ENCODE data around the gene SREBF1.

- TF ChIP-seq CTCF (IDR thresholded peaks at IDR 0.05; ENCODE audit: control extremely low read depth in 1 of 3, insufficient read depth in 1 of 3, low read depth in 1 of 3, low read length in 3 of 3) (no peak), CEBPB (IDR thresholded peaks at IDR 0.05; ENCODE audit: low read depth, low read length) (no peak), TAF1 (IDR thresholded peaks at IDR 0.05; ENCODE audit: low read depth, low read length) (no peak), E2F6 (IDR thresholded peaks at IDR 0.05) (no peak), ATF3 (IDR thresholded peaks at IDR 0.05; ENCODE audit: insufficient read depth, low read depth, low read length) (no peak), MAX (IDR thresholded peaks at IDR 0.05) (no peak), POLR2A (IDR thresholded peaks at IDR 0.05; ENCODE audit: control extremely low read depth in 1 of 2, low read depth in 2 of 2, low read length in 2 of 2) (no peak), NANOG (IDR thresholded peaks at IDR 0.05; ENCODE audit: insufficient read depth, low read depth, low read length, poor library complexity, severe bottlenecking) (no peak), KDM1A (IDR thresholded peaks at IDR 0.05; ENCODE audit: borderline replicate concordance, low read length) (no peak), KDM5A (IDR thresholded peaks at IDR 0.05; ENCODE audit: low read length) (no peak), SP1 (IDR thresholded peaks at IDR 0.05; ENCODE audit: low read depth, low read length) (no peak), CTBP2 (IDR thresholded peaks at IDR 0.05; ENCODE audit: borderline replicate concordance, insufficient read depth, insufficient read length, low read length) (no peak), TBP (IDR thresholded peaks at IDR 0.05; ENCODE audit: low read depth, low read length) (no peak), PHF8 (conservative IDR thresholded peaks at IDR 0.05; ENCODE audit: low read depth, low read length) (no peak)
These were observed 47.0 kb upstream of the SREBF1 start for GRCh38 chr17:17883801-17884200.
